HG03108 (cell line): ENCODE data around the gene GAREM2.

Source experiments
- ATAC-seq: cut with Tn5 transposase; IDR thresholded peaks from one replicate; pipeline ENCODE4 v1.9.1; 2021; ENCODE audit warnings: moderate library complexity; ENCODE audit not compliant: unreplicated experiment

GAREM2 gene

GRCh38 chr2:26224095-26224494, 51.2 kb downstream of the GAREM2 start:
- ATAC-seq, result no peak

GRCh38 chr2:26229595-26229994, 56.7 kb downstream of the GAREM2 start:
- no peak for ATAC-seq

GRCh38 chr2:26230806-26231205, 57.9 kb downstream of the GAREM2 start:
- no peak for ATAC-seq

- no peak for ATAC-seq
Observed at GRCh38 chr2:26235089-26235488, 62.2 kb downstream of the GAREM2 start.

GRCh38 chr2:26237868-26238267, 65.0 kb downstream of the GAREM2 start:
- no peak for ATAC-seq

GRCh38 chr2:26238311-26238958, 65.5 kb downstream of the GAREM2 start:
- ATAC-seq, result no peak
